ENCODE data around the gene FICD.
"Not testable (repeated sequence)": the region's sequence is repeated elsewhere in the genome, so short reads cannot be mapped to it uniquely, and the experiment has no call there.

Gene FICD

GRCh38 chr12:108514973-108515814, at the start of gene FICD:
TSS of gene FICD (plus strand) at chr12:108515277. CDS start at chr12:108516973, 1,696 bp downstream.
- DNase-seq, result peak; percentile 99 to 100

- no peak for DNase-seq
These were observed 49.7 kb upstream of the FICD start for GRCh38 chr12:108465417-108465816.

- no peak for DNase-seq
These were observed 46.7 kb upstream of the FICD start for GRCh38 chr12:108468196-108468968.

- DNase-seq, result no peak
These were observed 41.5 kb upstream of the FICD start for GRCh38 chr12:108473400-108474055.

GRCh38 chr12:108475396-108475795, 39.7 kb upstream of the FICD start:
- no peak for DNase-seq

- DNase-seq, result no peak
These were observed 37.8 kb upstream of the FICD start for GRCh38 chr12:108477055-108477880.

GRCh38 chr12:108477881-108478259, 37.2 kb upstream of the FICD start:
- DNase-seq, result no peak

- DNase-seq, result no peak
These were observed 36.4 kb upstream of the FICD start for GRCh38 chr12:108478611-108479206.

GRCh38 chr12:108479364-108480070, 35.6 kb upstream of the FICD start:
- no peak for DNase-seq

- no peak for DNase-seq
These were observed 32.3 kb upstream of the FICD start for GRCh38 chr12:108482717-108483212.

- no peak for DNase-seq
These were observed 31.6 kb upstream of the FICD start for GRCh38 chr12:108483213-108484059.

GRCh38 chr12:108484431-108484830, 30.6 kb upstream of the FICD start:
- no peak for DNase-seq

GRCh38 chr12:108484845-108485244, 30.2 kb upstream of the FICD start:
- no peak for DNase-seq

- DNase-seq, result not testable (repeated sequence)
These were observed 29.7 kb upstream of the FICD start for GRCh38 chr12:108485371-108485770.

GRCh38 chr12:108487029-108487428, 28.0 kb upstream of the FICD start:
- DNase-seq, result not testable (repeated sequence)

GRCh38 chr12:108491256-108491655, 23.8 kb upstream of the FICD start:
- DNase-seq, result no peak

GRCh38 chr12:108495054-108495453, 20.0 kb upstream of the FICD start:
- DNase-seq, result no peak

GRCh38 chr12:108495823-108496579, 19.1 kb upstream of the FICD start:
- no peak for DNase-seq

- no peak for DNase-seq
These were observed 16.9 kb upstream of the FICD start for GRCh38 chr12:108498136-108498535.

GRCh38 chr12:108502922-108503321, 12.2 kb upstream of the FICD start:
- no peak for DNase-seq

Measured in activated CD4-positive, alpha-beta T cell treated with anti-CD3 and anti-CD28 coated beads for 4 hours (primary cell).